GM19397 (cell line): ENCODE data around the gene CBX8.

Experiments
- ATAC-seq: cut with Tn5 transposase; IDR thresholded peaks from one replicate; pipeline ENCODE4 v1.9.1; 2021; ENCODE audit warnings: mild to moderate bottlenecking, moderate library complexity; ENCODE audit not compliant: unreplicated experiment

Gene CBX8

DNA sequence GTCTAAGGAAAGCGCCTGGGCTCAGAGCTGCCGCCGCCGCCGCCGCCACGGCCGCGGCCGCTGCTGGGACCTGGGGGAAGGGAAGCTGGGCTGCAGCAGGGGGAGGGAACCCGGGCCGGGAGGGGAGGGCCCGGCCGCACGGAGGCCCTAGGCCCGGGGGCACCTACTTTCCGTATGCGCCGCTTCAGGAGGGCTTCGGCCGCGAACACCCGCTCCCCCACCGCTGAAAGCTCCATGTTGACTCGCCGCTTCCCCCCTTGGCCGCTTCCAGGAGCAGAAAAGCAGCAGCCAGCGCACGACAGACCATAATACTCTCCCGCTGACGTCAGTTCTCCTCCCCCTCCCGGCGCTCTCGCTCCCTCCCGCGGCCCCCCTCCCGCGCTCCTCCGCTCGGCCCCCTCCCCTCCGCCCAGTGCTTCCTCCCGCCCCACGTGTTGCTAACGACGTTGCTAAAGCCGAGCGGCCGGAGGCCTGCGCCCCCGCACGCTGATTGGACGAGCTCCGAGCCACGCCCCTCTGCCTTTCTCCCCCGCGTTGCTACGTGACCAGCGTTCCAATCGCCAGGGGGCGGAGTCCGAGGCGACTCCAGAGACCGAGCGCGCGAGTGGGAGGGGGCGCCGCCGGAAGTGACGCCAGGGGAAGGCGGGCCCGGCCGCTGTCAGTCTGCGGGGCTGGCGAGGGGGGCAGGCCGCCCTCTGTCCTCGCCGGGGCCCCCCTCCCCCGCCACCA is at the start of gene CBX8:
TSS of gene CBX8 (minus strand) at position 315 of the 729 bp plus-strand sequence. CDS start at position 236, 79 bp downstream.
- peak; percentile 87 for ATAC-seq

DNA sequence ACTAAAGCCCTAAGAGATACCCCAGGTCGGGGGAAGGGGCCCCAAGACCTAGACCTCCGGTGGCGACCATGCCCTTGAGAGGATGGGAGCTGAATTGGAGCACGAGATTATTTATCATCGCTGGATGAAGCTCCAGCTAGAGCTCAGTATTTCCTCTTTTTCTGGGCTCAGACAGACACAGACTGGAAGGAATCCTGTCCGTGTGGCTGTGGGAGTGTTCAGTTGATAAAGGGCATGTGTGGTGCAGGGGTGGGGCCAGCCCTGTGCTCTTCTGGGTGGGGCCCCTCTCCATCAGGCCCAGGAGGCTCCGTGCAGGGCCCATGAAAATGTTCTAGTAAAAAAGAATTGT is 48.7 kb upstream of the CBX8 start:
- no peak for ATAC-seq

DNA sequence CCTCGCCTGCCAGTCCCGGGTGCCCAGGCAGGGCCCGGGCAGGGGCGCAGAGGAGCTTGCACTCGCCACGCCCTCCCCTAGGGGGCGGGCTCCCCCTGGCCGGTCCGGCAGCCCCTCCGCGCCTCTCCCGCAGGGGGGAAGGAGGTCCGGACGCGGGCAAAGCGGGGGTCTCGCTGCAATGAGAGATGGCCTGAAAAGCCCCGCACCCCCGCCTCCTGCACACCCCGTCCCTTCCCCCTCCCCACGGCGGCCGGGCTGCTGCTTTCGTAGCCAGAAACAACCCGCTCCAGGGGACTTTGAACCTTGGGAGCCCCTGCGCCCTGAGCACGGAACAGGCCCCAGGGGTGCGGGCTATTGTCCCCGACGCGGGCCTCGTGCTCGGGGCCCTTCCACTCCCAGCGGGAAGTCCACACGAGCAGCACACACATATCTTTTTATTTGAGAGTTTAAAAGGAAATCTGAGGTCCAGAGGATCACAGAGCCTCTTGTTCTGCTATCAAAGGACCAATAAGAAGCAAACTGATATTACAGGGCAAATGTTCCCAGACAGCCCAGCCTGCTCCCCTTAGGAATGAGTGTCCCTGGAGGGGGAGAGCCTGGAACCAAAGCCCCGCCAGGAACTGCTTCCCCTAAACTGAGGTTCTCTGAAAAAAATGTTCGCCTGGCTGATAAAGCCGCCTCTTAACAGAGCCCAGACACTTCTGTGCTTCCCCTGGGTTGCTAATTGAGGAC is 48.2 kb upstream of the CBX8 start:
- no peak for ATAC-seq

DNA sequence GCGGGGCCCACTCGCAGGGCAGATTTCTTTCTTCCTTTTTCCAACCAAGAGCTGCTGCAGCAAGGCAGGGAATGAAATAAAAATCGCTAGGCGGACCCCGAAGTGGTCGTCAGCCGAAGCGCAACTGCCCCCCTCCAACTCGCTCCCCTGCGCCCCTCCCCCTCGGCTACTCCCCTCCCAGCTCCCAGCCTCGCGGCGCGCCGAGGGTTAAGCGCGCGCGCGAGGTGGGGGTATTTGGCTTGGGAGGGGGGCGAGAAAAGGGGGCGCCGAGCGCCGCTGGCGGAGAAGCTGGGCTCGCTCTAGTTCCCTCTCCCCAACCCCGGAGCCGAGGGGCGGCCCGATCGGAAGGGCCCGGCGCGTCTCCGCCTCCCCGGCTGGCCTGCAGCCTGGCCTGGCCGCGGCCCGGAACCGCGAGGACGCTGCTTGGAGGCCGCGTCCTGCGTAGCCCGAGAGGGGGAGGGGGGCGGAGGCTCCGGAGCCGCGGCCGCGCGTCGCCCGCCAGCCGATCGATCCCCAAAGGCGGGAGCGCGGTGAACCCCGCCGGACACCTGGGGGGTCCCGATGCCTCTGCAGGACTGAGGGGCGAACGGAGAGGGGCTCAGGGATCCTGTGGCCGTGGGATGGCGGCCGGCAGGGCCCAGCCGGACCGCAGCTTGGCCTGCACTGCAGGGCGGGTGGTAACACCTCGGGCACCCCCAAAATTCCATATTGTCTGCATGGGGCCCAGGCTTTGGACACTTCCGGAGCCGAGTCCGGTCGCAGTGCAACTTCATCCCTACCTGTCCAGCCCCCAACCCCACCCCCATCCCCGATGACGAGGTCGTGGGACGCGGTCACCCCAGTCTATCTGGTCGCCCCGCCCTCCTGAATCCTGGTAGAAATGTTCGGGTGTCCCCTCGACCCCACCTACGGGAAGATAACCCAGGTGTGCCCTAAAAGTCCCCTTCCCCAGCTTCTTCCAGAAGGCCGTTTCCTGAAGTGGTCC is 47.2 kb upstream of the CBX8 start:
- no peak for ATAC-seq

DNA sequence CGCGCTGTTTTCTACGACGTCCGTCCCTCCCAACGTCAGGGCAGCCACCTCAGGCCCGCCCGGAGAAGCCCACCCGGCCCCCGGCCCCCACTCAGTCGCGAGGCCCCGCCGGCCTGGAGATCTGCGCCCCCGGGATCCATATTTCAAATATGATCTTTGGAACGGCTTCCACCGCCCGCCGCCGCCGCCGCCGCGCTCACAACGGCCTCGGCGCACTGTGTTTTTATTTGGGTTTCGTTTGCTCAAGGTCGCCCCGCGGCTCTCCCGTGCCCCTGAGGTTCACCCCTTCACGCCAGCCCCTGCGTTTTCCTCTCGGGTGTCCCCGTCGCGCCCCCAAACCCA is 46.6 kb upstream of the CBX8 start:
- no peak for ATAC-seq

DNA sequence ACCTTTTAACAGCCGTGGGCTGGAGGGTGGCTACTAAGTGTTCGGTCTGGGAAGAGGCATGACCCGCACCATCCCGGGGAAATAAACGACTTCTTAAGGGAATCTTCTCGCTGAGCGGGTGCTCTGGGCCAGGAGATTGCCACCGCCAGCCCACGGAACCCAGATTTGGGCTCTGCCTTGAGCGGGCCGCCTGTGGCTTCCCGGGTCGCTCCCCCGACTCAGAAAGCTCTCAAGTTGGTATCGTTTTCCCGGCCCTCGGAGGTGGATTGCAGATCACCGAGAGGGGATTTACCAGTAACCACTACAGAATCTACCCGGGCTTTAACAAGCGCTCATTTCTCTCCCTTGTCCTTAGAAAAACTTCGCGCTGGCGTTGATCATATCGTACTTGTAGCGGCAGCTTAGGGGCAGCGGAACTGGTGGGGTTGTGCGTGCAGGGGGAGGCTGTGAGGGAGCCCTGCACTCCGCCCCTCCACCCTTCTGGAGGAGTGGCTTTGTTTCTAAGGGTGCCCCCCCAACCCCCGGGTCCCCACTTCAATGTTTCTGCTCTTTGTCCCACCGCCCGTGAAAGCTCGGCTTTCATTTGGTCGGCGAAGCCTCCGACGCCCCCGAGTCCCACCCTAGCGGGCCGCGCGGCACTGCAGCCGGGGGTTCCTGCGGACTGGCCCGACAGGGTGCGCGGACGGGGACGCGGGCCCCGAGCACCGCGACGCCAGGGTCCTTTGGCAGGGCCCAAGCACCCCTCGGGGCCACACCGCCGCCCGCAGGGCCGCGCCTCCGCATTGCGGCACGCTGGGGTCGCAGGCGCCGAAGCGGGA is 46.0 kb upstream of the CBX8 start:
- no peak for ATAC-seq

DNA sequence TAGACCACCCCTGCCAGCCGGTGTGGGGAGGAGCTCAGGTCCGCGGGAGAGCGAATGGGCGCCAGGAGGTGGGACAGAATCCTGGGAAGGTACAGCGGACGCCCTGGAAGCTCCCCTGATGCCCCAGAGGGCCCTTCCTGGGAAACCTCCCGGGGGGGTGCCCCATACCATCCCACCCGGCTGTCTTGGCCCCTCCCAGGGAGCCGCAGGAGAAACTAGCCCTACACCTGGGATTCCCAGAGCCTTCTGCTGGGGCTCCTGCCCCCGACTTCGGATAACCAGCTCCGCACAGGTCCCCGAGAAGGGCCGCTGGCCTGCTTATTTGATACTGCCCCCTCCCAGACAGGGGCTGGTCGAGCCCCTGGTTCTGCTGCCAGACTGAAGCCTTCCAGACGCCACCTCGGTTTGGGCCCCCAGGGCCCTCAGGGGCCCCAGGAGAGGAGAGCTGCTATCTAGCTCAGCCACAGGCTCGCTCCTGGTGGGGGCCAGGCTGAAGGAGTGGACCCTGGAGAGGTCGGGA is 45.3 kb upstream of the CBX8 start:
- no peak for ATAC-seq

DNA sequence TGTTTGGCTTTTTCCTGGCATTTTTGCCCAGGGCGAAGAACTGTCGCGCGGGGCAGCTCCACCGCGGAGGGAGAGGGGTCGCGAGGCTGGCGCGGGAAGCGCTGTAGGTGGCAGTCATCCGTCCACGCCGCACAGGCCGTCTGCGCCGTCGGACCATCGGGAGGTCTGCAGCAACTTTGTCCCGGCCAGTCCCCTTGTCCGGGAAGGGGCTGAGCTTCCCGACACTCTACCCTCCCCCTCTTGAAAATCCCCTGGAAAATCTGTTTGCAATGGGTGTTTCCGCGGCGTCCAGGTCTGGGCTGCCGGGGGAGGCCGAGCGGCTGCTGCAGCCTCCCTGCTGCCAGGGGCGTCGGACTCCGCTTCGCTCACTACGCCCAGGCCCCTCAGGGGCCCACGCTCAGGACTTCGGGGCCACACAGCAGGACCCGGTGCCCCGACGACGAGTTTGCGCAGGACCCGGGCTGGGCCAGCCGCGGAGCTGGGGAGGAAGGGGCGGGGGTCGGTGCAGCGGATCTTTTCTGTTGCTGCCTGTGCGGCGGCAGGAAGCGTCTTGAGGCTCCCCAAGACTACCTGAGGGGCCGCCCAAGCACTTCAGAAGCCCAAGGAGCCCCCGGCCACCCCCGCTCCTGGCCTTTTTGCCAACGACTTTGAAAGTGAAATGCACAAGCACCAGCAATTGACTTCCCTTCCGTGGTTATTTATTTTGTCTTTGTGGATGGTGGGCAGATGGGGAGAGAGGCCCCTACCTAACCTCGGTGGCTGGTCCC is 44.7 kb upstream of the CBX8 start:
- ATAC-seq = no peak

DNA sequence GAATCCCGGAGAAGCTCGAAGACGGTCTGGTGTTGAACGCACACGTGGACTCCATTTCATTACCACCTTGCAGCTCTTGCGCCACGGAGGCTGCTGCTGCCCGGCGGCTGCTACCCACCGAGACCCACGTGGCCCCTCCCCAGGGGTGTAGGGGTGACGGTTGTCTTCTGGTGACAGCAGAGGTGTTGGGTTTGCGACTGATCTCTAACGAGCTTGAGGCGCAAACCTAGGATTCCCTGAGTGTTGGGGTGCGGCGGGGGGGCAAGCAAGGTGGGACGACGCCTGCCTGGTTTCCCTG is 44.1 kb upstream of the CBX8 start:
- no peak for ATAC-seq

DNA sequence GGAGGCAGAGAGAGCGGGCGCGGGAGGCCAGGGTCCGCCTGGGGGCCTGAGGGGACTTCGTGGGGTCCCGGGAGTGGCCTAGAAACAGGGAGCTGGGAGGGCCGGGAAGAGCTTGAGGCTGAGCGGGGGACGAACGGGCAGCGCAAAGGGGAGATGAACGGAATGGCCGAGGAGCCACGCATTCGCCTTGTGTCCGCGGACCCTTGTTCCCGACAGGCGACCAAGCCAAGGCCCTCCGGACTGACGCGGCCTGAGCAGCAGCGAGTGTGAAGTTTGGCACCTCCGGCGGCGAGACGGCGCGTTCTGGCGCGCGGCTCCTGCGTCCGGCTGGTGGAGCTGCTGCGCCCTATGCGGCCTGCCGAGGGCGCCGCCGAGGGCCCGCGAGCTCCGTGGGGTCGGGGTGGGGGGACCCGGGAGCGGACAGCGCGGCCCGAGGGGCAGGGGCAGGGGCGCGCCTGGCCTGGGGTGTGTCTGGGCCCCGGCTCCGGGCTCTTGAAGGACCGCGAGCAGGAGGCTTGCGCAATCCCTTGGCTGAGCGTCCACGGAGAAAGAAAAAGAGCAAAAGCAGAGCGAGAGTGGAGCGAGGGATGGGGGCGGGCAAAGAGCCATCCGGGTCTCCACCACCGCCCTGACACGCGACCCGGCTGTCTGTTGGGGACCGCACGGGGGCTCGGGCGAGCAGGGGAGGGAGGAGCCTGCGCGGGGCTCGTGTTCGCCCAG is 43.6 kb upstream of the CBX8 start:
- ATAC-seq = no peak

DNA sequence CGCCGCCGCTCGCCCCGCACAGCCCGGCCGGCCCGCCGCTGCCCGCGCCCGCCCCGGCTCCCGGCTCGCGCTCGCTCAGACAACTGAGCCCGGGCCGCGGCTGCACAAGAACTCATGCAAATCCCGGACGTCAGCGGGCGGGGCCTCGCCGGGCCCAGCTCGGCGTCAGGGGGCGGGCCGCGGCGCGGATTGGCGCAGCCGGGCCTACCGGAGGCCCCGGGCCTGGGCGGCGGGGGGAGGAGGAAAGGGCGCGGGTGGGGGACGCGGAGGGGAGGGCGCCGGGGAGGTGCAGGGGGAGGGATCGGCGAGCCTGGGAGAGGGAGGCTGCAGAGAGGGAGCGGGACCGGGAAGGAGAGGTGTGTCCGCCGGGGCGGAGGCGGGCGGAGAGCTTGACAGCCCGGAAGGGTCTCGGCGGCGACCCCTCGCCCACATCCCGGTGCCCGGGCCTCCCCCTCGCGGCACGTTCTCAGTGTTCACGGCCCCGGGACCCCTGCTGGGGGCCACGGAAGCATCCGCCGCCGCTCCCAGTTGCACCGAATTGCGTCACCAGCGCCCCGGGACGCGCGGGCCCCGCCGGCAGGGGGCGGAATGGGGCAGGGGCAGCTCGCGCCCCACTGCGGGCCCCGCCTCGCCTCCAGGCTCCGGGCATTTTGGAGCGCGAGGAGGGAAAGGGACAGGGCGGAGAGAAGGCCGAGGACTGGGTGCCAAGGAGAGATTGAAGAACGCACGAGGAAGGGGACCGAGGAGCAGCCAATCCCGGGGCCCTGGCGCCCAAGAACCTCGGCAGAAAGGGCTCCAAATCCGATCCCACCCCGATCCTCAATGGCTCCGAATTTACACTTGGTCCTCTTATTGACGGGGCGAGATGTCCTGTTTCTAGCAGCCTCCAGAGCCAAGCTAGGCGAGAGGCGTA is 42.7 kb upstream of the CBX8 start, which contains the start of gene CBX4:
TSS of gene CBX4 (minus strand) at position 85 of the 913 bp plus-strand sequence. CDS start 189 bp downstream, outside the sequence.
- peak; percentile 59 for ATAC-seq

DNA sequence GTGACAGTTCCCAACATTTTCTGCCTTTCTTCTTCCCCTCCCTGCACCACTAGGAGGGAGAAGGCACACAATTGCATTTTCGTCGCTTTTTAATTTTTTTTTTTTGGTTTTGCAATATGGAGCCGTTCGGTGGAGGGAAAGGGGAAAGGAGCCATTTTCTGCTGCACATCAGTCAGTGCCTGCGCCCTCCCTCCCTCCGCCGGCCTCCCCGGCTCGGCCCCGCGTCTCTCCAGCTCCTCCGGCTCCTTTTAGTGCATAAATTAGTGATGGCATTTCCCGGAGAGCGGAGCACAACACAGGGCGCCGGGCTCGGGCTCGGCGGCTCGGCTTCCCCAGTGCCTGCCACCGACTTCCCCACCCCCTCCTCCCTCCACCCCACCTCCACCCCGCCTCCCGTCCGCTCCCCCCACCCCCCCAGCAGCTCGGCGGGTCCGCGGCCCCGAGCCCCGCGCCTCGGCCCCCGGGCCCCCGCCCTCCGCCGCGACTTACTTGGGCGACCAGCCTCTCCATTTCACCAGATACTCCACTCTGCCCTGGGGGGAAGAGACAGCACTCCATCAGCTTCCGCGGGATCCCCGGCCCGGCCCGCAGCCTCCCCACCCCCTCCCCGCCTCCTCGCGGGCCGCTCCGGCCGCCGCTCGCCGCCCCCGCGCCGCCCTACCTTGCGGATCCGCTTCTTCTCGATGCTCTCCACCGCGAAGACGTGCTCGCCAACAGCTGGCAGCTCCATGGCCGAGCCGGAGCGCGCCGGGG is 41.8 kb upstream of the CBX8 start:
- peak; percentile 18 for ATAC-seq

DNA sequence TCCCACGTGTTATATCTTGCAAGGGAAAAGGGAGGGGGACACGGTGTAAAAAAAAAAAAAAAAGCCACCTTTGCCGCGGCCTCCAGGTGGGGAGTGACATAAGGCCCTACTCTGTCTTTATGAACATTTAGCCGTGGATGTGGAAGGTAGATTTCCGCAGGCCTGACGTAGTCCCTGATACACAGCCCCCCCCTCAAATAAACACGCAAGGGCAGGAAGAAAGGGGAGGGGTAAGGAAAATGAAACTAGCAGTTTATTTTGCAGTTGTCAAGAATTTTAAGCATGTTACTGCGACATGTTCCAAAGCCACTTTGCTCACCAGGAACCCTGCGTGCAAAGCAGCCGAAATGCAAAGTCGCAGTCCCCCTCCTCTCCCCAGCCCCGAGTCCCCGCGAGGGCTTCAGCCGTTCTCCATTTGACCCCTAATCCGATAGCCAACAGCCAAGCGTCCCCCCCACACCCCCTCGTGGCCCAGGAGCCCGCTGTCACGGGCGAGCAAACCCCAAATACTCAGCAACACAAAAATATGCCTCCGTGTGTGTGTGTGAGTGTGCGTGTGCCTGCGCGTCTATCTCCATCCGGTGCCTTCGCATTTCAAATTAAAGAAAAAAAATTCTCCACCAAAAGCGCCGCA is 41.1 kb upstream of the CBX8 start:
- no peak for ATAC-seq

DNA sequence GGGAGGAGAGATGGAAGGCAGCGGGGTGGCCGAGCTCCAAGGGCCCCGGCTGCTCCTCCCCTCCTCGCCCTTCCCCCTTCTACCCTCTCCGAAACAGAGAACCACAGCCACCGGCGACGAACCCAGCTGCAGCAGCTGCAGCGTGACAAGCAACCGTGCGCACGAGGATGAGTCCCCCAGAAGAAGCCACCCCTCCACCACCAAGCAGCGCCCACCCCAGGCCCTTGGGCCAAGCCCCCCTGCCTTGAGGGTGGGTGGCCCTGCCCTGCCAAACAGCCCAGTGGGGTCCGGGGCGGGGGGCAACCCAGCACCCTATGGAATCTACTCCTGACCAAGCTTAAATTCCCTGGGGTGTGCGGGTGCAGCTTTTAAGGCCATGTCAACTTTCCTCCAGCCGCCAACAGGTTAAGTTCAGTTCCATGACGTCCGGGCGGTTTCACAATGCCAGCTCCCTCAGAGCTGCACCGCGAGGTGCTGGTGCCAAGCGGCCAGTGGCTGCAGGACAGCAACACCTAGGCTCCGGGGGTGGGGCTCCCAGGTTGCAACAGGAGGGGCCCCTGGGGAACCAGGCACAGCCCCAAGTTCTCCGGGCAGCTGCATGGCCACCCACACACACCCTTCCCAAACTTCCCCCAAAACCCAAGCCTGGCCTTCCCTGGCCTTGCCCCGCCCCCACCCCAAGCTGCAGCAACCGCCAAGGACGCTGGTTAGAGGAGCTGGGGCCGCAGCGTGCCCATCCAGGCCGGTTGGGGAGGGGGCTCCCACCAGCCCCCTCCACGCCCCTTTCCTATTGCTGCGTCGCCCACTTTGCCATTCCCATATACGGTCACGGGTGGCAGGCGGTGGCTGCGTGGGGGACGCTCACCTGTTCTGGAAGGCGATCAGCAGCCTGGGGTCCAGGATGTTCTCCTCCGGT is 40.4 kb upstream of the CBX8 start:
- no peak for ATAC-seq

DNA sequence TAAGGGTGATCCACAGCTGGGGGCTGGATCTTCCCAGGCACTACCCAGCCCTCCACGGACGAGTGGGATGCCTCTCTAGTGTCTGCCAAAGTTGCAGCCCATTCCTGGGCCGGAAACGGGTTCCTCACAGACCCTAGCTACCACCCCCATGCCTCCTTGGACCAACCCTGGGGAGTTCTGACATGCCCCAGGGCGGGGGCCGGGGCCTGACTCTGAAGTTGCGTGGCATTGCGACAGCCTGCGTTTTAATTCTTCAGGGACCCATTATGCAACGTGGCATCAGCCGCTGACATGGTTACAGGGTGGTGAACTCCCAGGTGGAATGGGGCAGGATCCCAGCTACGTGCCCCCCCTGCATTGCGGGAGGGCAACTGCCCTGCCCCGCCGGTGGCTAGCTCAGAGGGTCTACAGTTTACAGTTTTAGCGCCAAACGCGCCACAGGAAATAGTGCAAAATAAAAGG is 39.7 kb upstream of the CBX8 start:
- no peak for ATAC-seq
